IPS-15b (cell line): ENCODE data around the gene PTOV1.

Source experiments
- H3K27me3 ChIP-seq: one replicate; pipeline ENCODE4 v1.6.1; 2013; ENCODE audit warnings: low read length; ENCODE audit not compliant: control insufficient read depth, insufficient read depth
- H3K36me3 ChIP-seq: one replicate; pipeline ENCODE4 v1.6.1; 2013; ENCODE audit warnings: low read length; ENCODE audit not compliant: control insufficient read depth, insufficient read depth
- H3K4me1 ChIP-seq: one replicate; pipeline ENCODE4 v1.6.1; 2013; ENCODE audit warnings: mild to moderate bottlenecking, low read length; ENCODE audit not compliant: control insufficient read depth, insufficient read depth
- H3K4me3 ChIP-seq: one replicate; pipeline ENCODE4 v1.5.1; 2013; ENCODE audit warnings: low read depth, low read length
- H3K9ac ChIP-seq: one replicate; pipeline ENCODE4 v1.6.1; 2013; ENCODE audit warnings: low read depth, mild to moderate bottlenecking, low read length
- H3K9me3 ChIP-seq: one replicate; pipeline ENCODE4 v1.6.1; 2013; ENCODE audit warnings: mild to moderate bottlenecking, low read length; ENCODE audit not compliant: control insufficient read depth, insufficient read depth

Gene PTOV1

GRCh38 chr19:49864890-49865289 lies 13.9 kb downstream of the PTOV1 start:
- Histone ChIP-seq H3K9me3 (no peaks in the 10 kb centered on the region), H3K4me1 (peaks cover 4% of the 10 kb centered on the region), H3K9ac (no peak overlapping the region), H3K4me3 (peak overlapping the region; percentile 9), H3K36me3 (peaks cover 40% of the 10 kb centered on the region), H3K27me3 (no peaks in the 10 kb centered on the region)

GRCh38 chr19:49866933-49867782 lies 16.2 kb downstream of the PTOV1 start, which contains the start of gene PNKP:
PNKP (minus strand) TSS chr19:49867576; CDS start chr19:49867204, 372 bp downstream.
- no peaks in the 10 kb centered on the region for H3K27me3 ChIP-seq
- H3K36me3 ChIP-seq: peaks cover 21% of the 10 kb centered on the region
- no peaks in the 10 kb centered on the region for H3K9me3 ChIP-seq
- peak within 1 kb of the TSS; percentile 90 for H3K9ac ChIP-seq
- H3K4me3 ChIP-seq: peak within 1 kb of the TSS; percentile 93
- H3K4me1 ChIP-seq: peaks cover 4% of the 10 kb centered on the region

GRCh38 chr19:49869009-49869483 lies 18.1 kb downstream of the PTOV1 start:
- H3K36me3 ChIP-seq: peaks cover 10% of the 10 kb centered on the region
- H3K27me3 ChIP-seq: no peaks in the 10 kb centered on the region
- no peak overlapping the region for H3K9ac ChIP-seq
- H3K4me3 ChIP-seq: peak overlapping the region; percentile 68
- peaks cover 4% of the 10 kb centered on the region for H3K4me1 ChIP-seq
- H3K9me3 ChIP-seq: no peaks in the 10 kb centered on the region

- Histone ChIP-seq H3K9me3 (no peaks in the 10 kb centered on the region), H3K4me3 (peak overlapping the region; percentile 78), H3K9ac (peak overlapping the region; percentile 74), H3K4me1 (peaks cover 4% of the 10 kb centered on the region), H3K27me3 (no peaks in the 10 kb centered on the region), H3K36me3 (peaks cover 4% of the 10 kb centered on the region)
These were observed 18.7 kb downstream of the PTOV1 start for GRCh38 chr19:49869484-49870308.

- no peaks in the 10 kb centered on the region for H3K36me3 ChIP-seq
- peak overlapping the region; percentile 74 for H3K9ac ChIP-seq
- no peaks in the 10 kb centered on the region for H3K9me3 ChIP-seq
- H3K4me1 ChIP-seq: peaks cover 3% of the 10 kb centered on the region
- H3K27me3 ChIP-seq: no peaks in the 10 kb centered on the region
- peak overlapping the region; percentile 78 for H3K4me3 ChIP-seq
These were observed 19.4 kb downstream of the PTOV1 start for GRCh38 chr19:49870309-49870901.

- no peak overlapping the region for H3K9ac ChIP-seq
These were observed 20.5 kb downstream of the PTOV1 start for GRCh38 chr19:49871349-49871985.

GRCh38 chr19:49872245-49873128 lies 21.5 kb downstream of the PTOV1 start:
- Histone ChIP-seq H3K4me3 (no peak overlapping the region), H3K9me3 (no peaks in the 10 kb centered on the region), H3K27me3 (no peaks in the 10 kb centered on the region), H3K4me1 (peaks cover 5% of the 10 kb centered on the region), H3K9ac (no peak overlapping the region), H3K36me3 (peaks cover 2% of the 10 kb centered on the region)

More at GRCh38 chr19:49871349-49871985, 20.5 kb downstream of the PTOV1 start:
- peaks cover 2% of the 10 kb centered on the region for H3K36me3 ChIP-seq
- no peaks in the 10 kb centered on the region for H3K27me3 ChIP-seq
- no peaks in the 10 kb centered on the region for H3K9me3 ChIP-seq
- H3K4me1 ChIP-seq: peaks cover 5% of the 10 kb centered on the region
- no peak overlapping the region for H3K4me3 ChIP-seq

- Histone ChIP-seq H3K27me3 (no peaks in the 10 kb centered on the region), H3K4me1 (peaks cover 5% of the 10 kb centered on the region), H3K9me3 (no peaks in the 10 kb centered on the region), H3K4me3 (no peak overlapping the region), H3K36me3 (peaks cover 2% of the 10 kb centered on the region), H3K9ac (no peak overlapping the region)
These were observed 22.2 kb downstream of the PTOV1 start for GRCh38 chr19:49873129-49873521.

- Histone ChIP-seq H3K9ac (no peak overlapping the region), H3K27me3 (no peaks in the 10 kb centered on the region), H3K4me3 (no peak overlapping the region), H3K9me3 (no peaks in the 10 kb centered on the region), H3K36me3 (peaks cover 3% of the 10 kb centered on the region), H3K4me1 (peaks cover 5% of the 10 kb centered on the region)
These were observed 22.9 kb downstream of the PTOV1 start for GRCh38 chr19:49873834-49874233.

GRCh38 chr19:49874503-49875157 lies 23.7 kb downstream of the PTOV1 start:
- Histone ChIP-seq H3K36me3 (peaks cover 8% of the 10 kb centered on the region), H3K9me3 (no peaks in the 10 kb centered on the region), H3K9ac (peak overlapping the region; percentile 100), H3K27me3 (no peaks in the 10 kb centered on the region), H3K4me1 (peaks cover 5% of the 10 kb centered on the region), H3K4me3 (no peak overlapping the region)
